ENCODE data around the gene C3orf49. TPM values are rescaled to one million over a fixed set of nuclear protein-coding genes. Genes with fewer than 3 reads are reported as not detected.

The C3orf49 gene
- total and polyA plus RNA-seq, 9 of the 15 experiments (the other 6 are each of a cell fraction or from before 2014, with no cell fraction given): not detected

GRCh38 chr3:63800097-63800496 is 19.0 kb upstream of the C3orf49 start:
- H3K9me3 ChIP-seq (replicated peaks; ENCODE audit: control insufficient read depth, insufficient read depth, low read depth, low read length): no peaks in the 10 kb centered on the region
- no peak overlapping the region for H2AFZ ChIP-seq (ENCODE audit: low read depth, low read length)
- no peak overlapping the region for H3K27ac ChIP-seq (ENCODE audit: extremely low read depth, low read depth, low read length)
- H3K79me2 ChIP-seq (ENCODE audit: control insufficient read depth, insufficient read depth, low read length): no peaks in the 10 kb centered on the region
- no peak overlapping the region for H3K4me2 ChIP-seq (ENCODE audit: insufficient read depth, low read length)
- 0% methylated on average over 5 of the region's 5 CpGs for WGBS (ENCODE audit: insufficient coverage, low coverage, missing lambda C conversion rate)
- no peak overlapping the region for H3K4me3 ChIP-seq
- H4K20me1 ChIP-seq (replicated peaks; ENCODE audit: control insufficient read depth, insufficient read depth, low read length): no peaks in the 10 kb centered on the region
- no peaks in the 10 kb centered on the region for H3K27me3 ChIP-seq (ENCODE audit: control insufficient read depth in 2 of 2, insufficient read depth in 2 of 2, low read length in 2 of 2)
- ATAC-seq (no peak), FAIRE-seq (no peak), DNase-seq (ENCODE audit: extremely low read depth in 1 of 4, low spot score in 3 of 4) (no peak)
- H3K4me1 ChIP-seq (replicated peaks in 1 of 2; ENCODE audit: control insufficient read depth in 2 of 2, insufficient read depth in 2 of 2, low read length in 2 of 2): no peaks in the 10 kb centered on the region
- H3K36me3 ChIP-seq (ENCODE audit: control insufficient read depth, insufficient read depth, low read length): no peaks in the 10 kb centered on the region
- H3K9me1 ChIP-seq (ENCODE audit: control insufficient read depth, insufficient read depth, low read length): no peaks in the 10 kb centered on the region
- no peak for TF ChIP-seq BCOR (IDR thresholded peaks at IDR 0.05)
- peak in 1 of 3 experiments; percentile 49; a peak in 1 of 6 replicates for TF ChIP-seq ZBTB11 (CRISPR knock-in tag; IDR thresholded peaks at IDR 0.05)
- TF ChIP-seq PPARD (CRISPR knock-in tag; IDR thresholded peaks at IDR 0.05): no peak
- TF ChIP-seq ETV1 (tag; conservative IDR thresholded peaks at IDR 0.05; ENCODE audit: low read depth): no peak
- no TSS peak for BruUV-seq (replicated peaks)
- CTCF ChIA-PET (ENCODE audit: low intra/inter-chr PET ratio): no interaction called here
- no peak overlapping the region for H3K9ac ChIP-seq (ENCODE audit: insufficient read depth in 1 of 2, low read depth in 2 of 2, low read length in 2 of 2)
- in situ Hi-C loops (cut with MboI) (no loop called here), intact Hi-C loops (cut with micrococcal nuclease) (no loop called here)
- POLR2A ChIA-PET: no interaction called here

Data from K562 (cell line).